ENCODE measurements around the gene TUBB4A. TPM values are rescaled to one million over a fixed set of nuclear protein-coding genes. Genes with fewer than 3 reads are reported as not detected.

The TUBB4A gene
- total RNA-seq, 1 experiment from 2014 or later = 20.3 TPM

GRCh38 chr19:6466526-6467248 is 35.4 kb downstream of the TUBB4A start:
- no peak overlapping the region for H3K56ac ChIP-seq (ENCODE audit: insufficient read length, low read depth, low read length)
- no peaks in the 10 kb centered on the region for H3K79me1 ChIP-seq (ENCODE audit: insufficient read depth, low read depth, low read length, poor library complexity, severe bottlenecking)
- H2BK20ac ChIP-seq (ENCODE audit: low read depth, low read length, poor library complexity, severe bottlenecking) = no peak overlapping the region
- no peak overlapping the region for H3K27ac ChIP-seq (ENCODE audit: insufficient read length, low read depth, low read length)
- no peak overlapping the region for H2BK5ac ChIP-seq (ENCODE audit: insufficient read length, low read length)
- no peak for DNase-seq
- no peak overlapping the region for H3K14ac ChIP-seq (ENCODE audit: insufficient read depth, low read length)
- no peak overlapping the region for H3K4ac ChIP-seq (ENCODE audit: low read depth, low read length)
- H4K5ac ChIP-seq (ENCODE audit: insufficient read length, low read depth, low read length) = no peak overlapping the region
- no peak overlapping the region for H3K18ac ChIP-seq (ENCODE audit: insufficient read length, low read depth, low read length)
- no peak for TF ChIP-seq CTCF (conservative IDR thresholded peaks at IDR 0.05)
- H3K9ac ChIP-seq (ENCODE audit: extremely low read depth, insufficient read length, low read length) = no peak overlapping the region
- no peaks in the 10 kb centered on the region for H3K9me3 ChIP-seq (ENCODE audit: control insufficient read depth, low read depth, low read length)
- H2AFZ ChIP-seq (ENCODE audit: low read length) = no peak overlapping the region
- H3K27me3 Mint-ChIP-seq (ENCODE audit: low read depth) = peaks cover 7% of the 10 kb centered on the region
- H3K4me3 Mint-ChIP-seq = no peak overlapping the region
- H4K20me1 ChIP-seq (ENCODE audit: control insufficient read depth, insufficient read depth, insufficient read length) = no peaks in the 10 kb centered on the region
- H3K23me2 ChIP-seq (ENCODE audit: insufficient read length, low read depth, low read length, poor library complexity, severe bottlenecking) = peaks cover 5% of the 10 kb centered on the region
- H4K91ac ChIP-seq (ENCODE audit: insufficient read length, low read depth, low read length) = no peak overlapping the region
- H3K27me3 ChIP-seq (ENCODE audit: insufficient read depth, low read length) = no peaks in the 10 kb centered on the region
- H2AK5ac ChIP-seq (ENCODE audit: insufficient read length, low read length) = no peak overlapping the region
- H3K36me3 Mint-ChIP-seq (ENCODE audit: insufficient read depth in 1 of 3, low read depth in 3 of 3) = peaks cover 0 to 31% (median 23%) of the 10 kb centered on the region in 3 experiments; a peak in 6 of 7 replicates
- H3K27ac Mint-ChIP-seq = no peak overlapping the region
- H3K4me1 Mint-ChIP-seq = peaks cover 17 to 35% of the 10 kb centered on the region in 2 experiments
- H3T11ph ChIP-seq (ENCODE audit: low read length) = no peak overlapping the region
- H3K4me2 ChIP-seq (ENCODE audit: insufficient read depth, insufficient read length, low read length) = no peak overlapping the region
- no peak overlapping the region for H2BK120ac ChIP-seq (ENCODE audit: low read depth, low read length, poor library complexity, severe bottlenecking)
- no peaks in the 10 kb centered on the region for H3K9me3 Mint-ChIP-seq
- H2BK15ac ChIP-seq (ENCODE audit: low read depth, low read length) = no peak overlapping the region
- H3K79me2 ChIP-seq (ENCODE audit: insufficient read depth, low read length) = no peaks in the 10 kb centered on the region
- H4K8ac ChIP-seq (replicated peaks; ENCODE audit: insufficient read length, low read depth, low read length) = no peak overlapping the region
- no peaks in the 10 kb centered on the region for H3K4me1 ChIP-seq (ENCODE audit: insufficient read depth, low read length)
- no peak overlapping the region for H2BK12ac ChIP-seq (ENCODE audit: insufficient read length, low read depth, low read length)
- no peak overlapping the region for H3K23ac ChIP-seq (ENCODE audit: insufficient read length, low read depth, low read length)
- WGBS (ENCODE audit: extremely low coverage, insufficient read length, low lambda C conversion rate) = no CpG with 5 or more reads among the region's 21 CpGs

Data from H9 (cell line).